Mucosa of descending colon (tissue), 3 donors: Measurements from ENCODE around the gene PCDHGA8. TPM values are rescaled to one million over a fixed set of nuclear protein-coding genes. Genes with fewer than 3 reads are reported as not detected.
"Not testable (repeated sequence)": the region's sequence is repeated elsewhere in the genome, so short reads cannot be mapped to it uniquely, and the experiment has no call there.

Experiments used
- ATAC-seq: fragments of 200-7000 bp; cut with Tn5 transposase; one replicate; pipeline ENCODE4 v1.9.1; 2020; ENCODE audit warnings: mild to moderate bottlenecking, moderate library complexity
- DNase-seq, 3 donors: peaks; one replicate each; pipeline ENCODE4 v3.0.0-alpha.2; 2020
- H3K36me3 ChIP-seq: fragments of 200-600 bp; one replicate; pipeline ENCODE4 v1.8.0; 2021; ENCODE audit warnings: low read depth, mild to moderate bottlenecking
- H3K4me1 ChIP-seq: fragments of 200-600 bp; one replicate; pipeline ENCODE4 v1.8.0; 2021; ENCODE audit warnings: low read depth, mild to moderate bottlenecking
- H3K4me3 ChIP-seq: fragments of 200-600 bp; one replicate; pipeline ENCODE4 v1.8.0; 2021; ENCODE audit warnings: mild to moderate bottlenecking
- H3K9me3 ChIP-seq: fragments of 200-600 bp; one replicate; pipeline ENCODE4 v1.8.0; 2021; ENCODE audit warnings: mild to moderate bottlenecking
- intact Hi-C, 2 donors: fragments of 100-400 bp; cut with DNase I in 1 of 2; cut with micrococcal nuclease in 1 of 2; formaldehyde crosslinking; loops; one replicate each; pipeline versions ENCODE4 v1.11.0 to v1.11.1; 2022; cut with DNase I, micrococcal nuclease
- total RNA-seq, 3 donors: library from RNA; stranded (reverse); fragmentation: NEBNext Ultra II Directional in 2 of 3; extraction: Animal tissue kit (Norgen Biotek cat#: 25700) in 2 of 3; gene quantifications; one replicate each; pipeline versions ENCODE4 v1.2.1 to v1.2.4, GENCODE V29; 2021 to 2023
- TF ChIP-seq, protein P1 (sequence below): fragments of 200-600 bp; IDR thresholded peaks from one replicate; pipeline ENCODE4 v1.8.0; 2022; ENCODE audit warnings: antibody characterized with exemption, mild to moderate bottlenecking
- donor health status: DM: no; HTN: no; CAD: no; lungs with moderate emphysema.
- donor health status: DM: no; HTN: no; CAD: no.
- donor health status: DM: no; HTN: yes; CAD: no.

The PCDHGA8 gene
- total RNA-seq, 3 donors from 2014 or later: 0.78 to 3.8 (median 0.87) TPM

DNA sequence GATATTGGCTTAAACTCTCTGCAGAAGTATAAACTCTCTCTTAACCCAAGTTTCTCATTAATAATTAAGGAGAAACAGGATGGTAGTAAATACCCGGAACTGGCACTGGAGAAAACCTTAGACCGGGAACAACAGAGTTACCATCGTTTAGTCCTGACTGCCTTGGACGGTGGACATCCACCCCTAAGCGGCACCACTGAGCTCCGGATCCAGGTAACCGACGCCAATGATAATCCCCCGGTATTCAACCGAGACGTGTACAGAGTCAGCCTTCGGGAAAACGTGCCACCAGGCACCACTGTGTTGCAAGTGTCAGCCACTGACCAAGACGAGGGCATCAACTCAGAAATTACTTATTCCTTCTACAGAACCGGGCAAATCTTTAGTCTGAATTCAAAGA is 6.2 kb downstream of the PCDHGA8 start:
- DNase-seq (no peak), ATAC-seq (no peak)
- intact Hi-C loops: no loop called here

DNA sequence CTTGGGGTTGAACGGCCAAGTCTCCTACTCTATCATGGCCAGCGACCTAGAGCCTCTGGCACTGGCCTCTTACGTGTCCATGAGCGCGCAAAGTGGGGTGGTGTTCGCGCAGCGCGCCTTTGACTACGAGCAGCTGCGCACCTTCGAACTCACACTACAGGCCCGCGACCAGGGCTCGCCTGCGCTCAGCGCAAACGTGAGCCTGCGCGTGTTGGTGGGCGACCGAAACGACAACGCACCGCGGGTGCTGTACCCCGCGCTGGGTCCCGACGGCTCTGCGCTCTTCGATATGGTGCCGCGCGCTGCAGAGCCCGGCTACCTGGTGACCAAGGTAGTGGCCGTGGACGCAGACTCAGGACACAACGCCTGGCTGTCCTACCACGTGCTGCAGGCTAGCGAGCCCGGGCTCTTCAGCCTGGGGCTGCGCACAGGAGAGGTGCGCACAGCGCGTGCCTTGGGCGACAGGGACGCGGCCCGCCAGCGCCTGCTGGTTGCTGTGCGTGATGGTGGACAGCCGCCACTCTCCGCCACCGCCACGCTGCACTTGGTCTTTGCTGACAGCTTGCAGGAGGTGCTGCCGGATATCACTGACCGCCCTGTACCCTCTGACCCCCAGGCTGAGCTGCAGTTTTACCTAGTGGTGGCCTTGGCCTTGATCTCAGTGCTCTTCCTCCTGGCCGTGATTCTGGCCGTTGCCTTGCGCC is 7.3 kb downstream of the PCDHGA8 start:
- DNase-seq (no peak), ATAC-seq (no peak)
- Histone ChIP-seq H3K4me3 (no peak overlapping the region), H3K36me3 (no peaks in the 10 kb centered on the region), H3K9me3 (peaks cover 69% of the 10 kb centered on the region), H3K4me1 (no peaks in the 10 kb centered on the region)
- TF ChIP-seq, protein P1, sequence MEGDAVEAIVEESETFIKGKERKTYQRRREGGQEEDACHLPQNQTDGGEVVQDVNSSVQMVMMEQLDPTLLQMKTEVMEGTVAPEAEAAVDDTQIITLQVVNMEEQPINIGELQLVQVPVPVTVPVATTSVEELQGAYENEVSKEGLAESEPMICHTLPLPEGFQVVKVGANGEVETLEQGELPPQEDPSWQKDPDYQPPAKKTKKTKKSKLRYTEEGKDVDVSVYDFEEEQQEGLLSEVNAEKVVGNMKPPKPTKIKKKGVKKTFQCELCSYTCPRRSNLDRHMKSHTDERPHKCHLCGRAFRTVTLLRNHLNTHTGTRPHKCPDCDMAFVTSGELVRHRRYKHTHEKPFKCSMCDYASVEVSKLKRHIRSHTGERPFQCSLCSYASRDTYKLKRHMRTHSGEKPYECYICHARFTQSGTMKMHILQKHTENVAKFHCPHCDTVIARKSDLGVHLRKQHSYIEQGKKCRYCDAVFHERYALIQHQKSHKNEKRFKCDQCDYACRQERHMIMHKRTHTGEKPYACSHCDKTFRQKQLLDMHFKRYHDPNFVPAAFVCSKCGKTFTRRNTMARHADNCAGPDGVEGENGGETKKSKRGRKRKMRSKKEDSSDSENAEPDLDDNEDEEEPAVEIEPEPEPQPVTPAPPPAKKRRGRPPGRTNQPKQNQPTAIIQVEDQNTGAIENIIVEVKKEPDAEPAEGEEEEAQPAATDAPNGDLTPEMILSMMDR: no peak
- intact Hi-C loops: no loop called here

More for the DNA sequence above, 6.2 kb downstream of the PCDHGA8 start:
- no peaks in the 10 kb centered on the region for H3K4me1 ChIP-seq
- TF ChIP-seq, protein P1: no peak
- H3K36me3 ChIP-seq: no peaks in the 10 kb centered on the region
- peaks cover 68% of the 10 kb centered on the region for H3K9me3 ChIP-seq
- no peak overlapping the region for H3K4me3 ChIP-seq

GRCh38 chr5:141402553-141403243 is 10.3 kb downstream of the PCDHGA8 start, which contains the start of gene PCDHGA9:
TSS of gene PCDHGA9 (plus strand) at chr5:141402778. CDS start at chr5:141402953, 175 bp downstream.
- H3K9me3 ChIP-seq: peaks cover 85% of the 10 kb centered on the region
- TF ChIP-seq, protein P1: no peak
- H3K4me1 ChIP-seq: no peaks in the 10 kb centered on the region
- H3K36me3 ChIP-seq: no peaks in the 10 kb centered on the region
- peak; percentile 40 for ATAC-seq
- DNase-seq: peak in 1 of 3 donors; percentile 29
- intact Hi-C loops: no loop called here
- no peak within 1 kb of the TSS for H3K4me3 ChIP-seq

GRCh38 chr5:141403387-141403786 is 11.0 kb downstream of the PCDHGA8 start:
- H3K36me3 ChIP-seq: no peaks in the 10 kb centered on the region
- TF ChIP-seq, protein P1: no peak
- ATAC-seq (no peak), DNase-seq (no peak)
- H3K4me3 ChIP-seq: no peak overlapping the region
- H3K4me1 ChIP-seq: no peaks in the 10 kb centered on the region
- intact Hi-C loops: no loop called here
- peaks cover 88% of the 10 kb centered on the region for H3K9me3 ChIP-seq

- intact Hi-C loops, H3K4me1 ChIP-seq, H3K36me3 ChIP-seq, H3K4me3 ChIP-seq: not testable (repeated sequence)
- peaks cover 92% of the 10 kb centered on the region for H3K9me3 ChIP-seq
- DNase-seq: peak; percentile 48 to 58 (median 57)
- ATAC-seq: peak; percentile 86
- TF ChIP-seq, protein P1: peak; percentile 22
Measured at GRCh38 chr5:141407790-141408505, 15.5 kb downstream of the PCDHGA8 start, which contains the start of gene PCDHGB6. TSS of gene PCDHGB6 (plus strand) at chr5:141408021. CDS start at chr5:141408203, 182 bp downstream.
